GF-D8 (cell line): ENCODE results near the gene SMARCA4.

Source experiments
- DNase-seq: peaks from one replicate; lab custom pipeline; 2025; lab: John Stamatoyannopoulos, UW

Gene SMARCA4

GRCh38 chr19:10960314-10961072 is at the start of gene SMARCA4:
SMARCA4 (plus strand) TSS chr19:10961030; CDS start chr19:10984152, 23,122 bp downstream.
- peak; percentile 88 for DNase-seq

- no peak for DNase-seq
These were observed 49.1 kb upstream of the SMARCA4 start for GRCh38 chr19:10911579-10912363.

DNA sequence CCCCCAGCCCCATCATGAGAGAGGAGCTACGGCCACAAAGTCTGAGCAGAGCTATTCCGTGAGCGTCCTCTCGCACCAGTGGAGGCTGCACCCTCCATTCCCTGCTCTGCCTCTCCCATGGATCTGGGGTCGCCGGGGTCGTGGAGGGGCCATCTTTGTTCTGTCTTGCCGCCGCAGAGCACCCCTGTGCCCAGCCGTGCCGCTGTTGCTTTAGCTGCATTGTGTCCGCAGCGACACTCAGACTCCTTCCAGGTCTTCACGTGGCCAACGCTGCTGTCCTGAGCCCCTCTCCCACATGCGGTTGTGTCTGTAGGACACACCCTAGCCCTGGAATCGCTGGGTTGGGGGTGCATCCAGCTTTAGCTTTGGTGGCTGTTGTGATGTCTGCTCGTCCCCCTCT is 48.2 kb upstream of the SMARCA4 start:
- no peak for DNase-seq

GRCh38 chr19:10913716-10914340 is 47.0 kb upstream of the SMARCA4 start:
- no peak for DNase-seq

DNA sequence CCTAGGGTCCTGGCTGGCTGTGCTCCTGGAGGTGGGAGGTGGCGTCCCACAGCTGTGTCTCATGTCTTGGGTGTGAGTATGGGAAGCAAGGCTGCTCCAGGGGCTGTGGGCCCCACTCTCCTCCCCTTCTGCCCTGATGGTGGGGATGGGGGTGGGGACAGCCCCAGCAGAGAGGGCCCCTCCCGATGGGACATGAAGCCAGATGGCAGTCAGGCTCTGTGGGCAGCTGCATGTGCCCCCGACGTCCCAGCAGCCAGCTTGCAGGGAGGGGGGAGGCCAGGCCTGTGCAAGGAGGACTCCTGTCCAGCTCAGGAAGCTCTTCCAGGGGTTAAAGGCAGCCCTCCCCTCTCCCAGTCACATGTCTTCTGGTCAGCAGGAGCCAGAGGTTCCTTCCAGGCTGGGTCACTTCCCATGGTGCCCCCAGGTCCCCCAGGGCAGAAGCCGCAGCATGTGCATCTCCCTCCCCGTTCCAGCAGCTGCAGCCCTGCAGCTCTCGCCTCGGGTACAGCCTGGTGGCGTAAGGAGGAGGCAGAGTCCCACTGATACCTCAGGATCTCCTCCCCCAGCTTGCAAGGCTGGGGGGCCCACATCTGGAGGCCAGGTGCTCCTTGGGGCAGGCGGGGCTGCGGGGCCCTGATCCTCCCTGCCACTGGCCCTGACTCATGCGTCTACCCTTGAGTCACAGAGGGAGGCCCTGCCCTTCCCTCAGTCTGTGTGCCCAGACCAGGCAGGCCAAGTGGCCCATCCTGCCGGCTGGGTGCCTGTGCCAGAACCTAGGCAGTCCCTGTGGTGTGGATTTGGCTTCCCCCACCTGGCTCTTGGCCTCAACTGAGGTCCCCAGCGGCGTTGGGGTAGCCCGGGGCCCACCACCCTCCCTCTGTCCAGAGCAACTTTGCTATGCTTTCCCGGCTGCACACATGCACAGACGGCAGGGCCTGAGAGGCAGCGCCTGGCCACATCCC is 45.4 kb upstream of the SMARCA4 start:
- no peak for DNase-seq

GRCh38 chr19:10916602-10917001 is 44.2 kb upstream of the SMARCA4 start:
- no peak for DNase-seq

- no peak for DNase-seq
These were observed 42.5 kb upstream of the SMARCA4 start for GRCh38 chr19:10918359-10918758.

- DNase-seq, result no peak
These were observed 41.2 kb upstream of the SMARCA4 start for GRCh38 chr19:10919352-10920287.

DNA sequence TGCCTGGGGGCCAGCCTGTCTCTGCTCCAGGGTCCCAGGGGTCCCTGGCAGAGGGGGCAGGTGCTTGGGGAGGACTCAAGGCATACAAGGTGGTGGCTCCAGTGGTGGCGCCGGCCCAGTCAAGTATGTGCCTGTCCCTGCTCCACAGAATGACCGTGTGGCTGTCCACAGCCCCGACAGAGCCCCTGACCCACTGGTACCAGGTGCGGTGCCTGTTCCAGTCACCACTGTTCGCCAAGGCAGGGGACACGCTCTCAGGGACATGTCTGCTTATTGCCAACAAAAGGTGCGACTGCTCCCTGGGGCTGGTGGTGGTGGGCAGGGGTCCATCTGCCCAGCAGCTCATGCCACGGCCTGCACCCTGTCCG is 40.6 kb upstream of the SMARCA4 start:
- no peak for DNase-seq

DNA sequence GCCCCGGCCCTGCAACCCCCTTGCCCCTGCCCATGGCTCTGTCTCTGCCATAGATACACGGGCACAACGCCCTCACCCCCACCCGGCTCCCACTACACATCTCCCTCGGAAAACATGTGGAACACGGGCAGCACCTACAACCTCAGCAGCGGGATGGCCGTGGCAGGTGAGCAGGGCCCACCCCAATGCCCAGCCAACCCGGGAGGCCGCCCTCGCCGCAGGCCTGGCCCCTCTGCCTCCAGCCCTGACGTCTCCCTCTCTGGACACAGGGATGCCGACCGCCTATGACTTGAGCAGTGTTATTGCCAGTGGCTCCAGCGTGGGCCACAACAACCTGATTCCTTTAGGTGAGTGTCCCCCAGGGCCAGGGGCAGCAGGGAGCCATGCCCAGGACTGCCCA is 40.0 kb upstream of the SMARCA4 start:
- DNase-seq, result no peak

DNA sequence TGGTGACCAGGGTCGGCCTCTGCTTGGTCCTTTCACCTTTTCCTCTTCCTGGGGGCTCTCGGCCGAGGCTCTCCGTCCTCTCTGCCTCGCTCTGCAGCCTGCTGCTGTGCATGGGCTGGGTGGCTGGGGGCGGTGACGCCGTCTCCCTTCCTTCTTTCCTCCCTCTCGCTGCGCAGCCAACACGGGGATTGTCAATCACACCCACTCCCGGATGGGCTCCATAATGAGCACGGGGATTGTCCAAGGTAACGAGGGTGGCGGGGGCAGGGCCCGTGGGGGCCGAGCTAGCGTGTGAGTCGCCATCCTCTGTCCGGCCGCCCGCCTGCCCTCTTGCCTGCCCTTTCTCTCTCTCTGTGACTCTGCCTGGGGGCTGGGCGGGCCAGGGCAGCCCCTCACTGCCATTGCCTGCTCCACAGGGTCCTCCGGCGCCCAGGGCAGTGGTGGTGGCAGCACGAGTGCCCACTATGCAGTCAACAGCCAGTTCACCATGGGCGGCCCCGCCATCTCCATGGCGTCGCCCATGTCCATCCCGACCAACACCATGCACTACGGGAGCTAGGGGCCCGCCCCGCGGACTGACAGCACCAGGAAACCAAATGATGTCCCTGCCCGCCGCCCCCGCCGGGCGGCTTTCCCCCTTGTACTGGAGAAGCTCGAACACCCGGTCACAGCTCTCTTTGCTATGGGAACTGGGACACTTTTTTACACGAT is 39.5 kb upstream of the SMARCA4 start:
- no peak for DNase-seq

- no peak for DNase-seq
These were observed 38.8 kb upstream of the SMARCA4 start for GRCh38 chr19:10921910-10922637.

- no peak for DNase-seq
These were observed 38.2 kb upstream of the SMARCA4 start for GRCh38 chr19:10922638-10923014.

DNA sequence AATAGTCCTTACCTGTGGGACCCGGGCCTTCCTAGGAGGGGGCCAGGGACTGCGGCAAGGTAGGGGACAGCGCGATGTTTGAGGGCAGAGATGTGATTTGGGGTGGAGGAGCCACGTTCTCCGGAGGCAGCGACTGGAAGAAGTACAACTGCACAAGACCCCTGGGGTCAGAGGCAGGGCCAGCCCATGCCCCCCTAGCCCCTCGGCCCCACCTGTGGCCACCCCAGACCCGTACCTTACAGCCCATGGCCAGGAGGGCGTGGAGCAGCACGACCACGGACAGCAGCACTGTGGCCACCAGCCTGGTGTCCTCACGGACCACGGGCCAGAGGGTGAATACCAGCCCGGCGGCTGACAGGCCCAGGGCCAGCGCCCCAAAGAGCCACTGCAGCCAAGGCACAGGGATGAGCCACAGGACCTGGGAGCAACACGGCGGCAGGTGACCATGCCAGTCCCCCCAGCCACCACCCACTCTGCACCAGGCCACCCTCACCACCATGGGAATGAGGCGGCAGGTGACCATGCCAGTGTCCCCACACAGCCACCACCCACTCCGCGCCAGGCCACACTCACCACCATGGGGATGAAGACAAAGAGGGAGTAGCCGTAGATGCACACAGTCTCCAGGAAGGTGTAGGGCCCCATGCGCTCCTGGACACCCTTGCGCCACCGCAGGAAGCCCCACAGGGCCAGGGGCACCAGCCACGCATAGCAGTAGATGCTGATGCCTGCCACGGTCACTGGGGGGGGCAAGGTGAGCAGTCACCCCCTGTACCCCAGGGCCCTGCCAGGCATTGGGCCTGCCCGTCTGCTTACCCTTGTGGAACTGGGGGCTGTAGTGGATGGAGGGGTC is 37.3 kb upstream of the SMARCA4 start:
- no peak for DNase-seq

- DNase-seq, result no peak
These were observed 36.2 kb upstream of the SMARCA4 start for GRCh38 chr19:10924597-10924996.

- DNase-seq, result peak; percentile 4
These were observed 32.9 kb upstream of the SMARCA4 start for GRCh38 chr19:10927730-10928562.
